Spleen (tissue), 11 donors: ENCODE measurements around the gene LIMA1. TPM values are rescaled to one million over a fixed set of nuclear protein-coding genes. Genes with fewer than 3 reads are reported as not detected.

ENCODE experiments used
- DNase-seq: peaks from one replicate; pipeline ENCODE4 v3.0.0-alpha.2; 2020
- H3K27ac ChIP-seq, 8 donors: fragments of 200-600 bp; sonication (generic) in 7 of 8; 1 replicate in 4 of 8; 2 replicates in 4 of 8; pipeline versions ENCODE4 v1.5.0 to v1.8.0; 2016 to 2021; ENCODE audit warnings: inconsistent platforms in 4 of 8, mild to moderate bottlenecking in 4 of 8, moderate library complexity in 1 of 8
- H3K27me3 ChIP-seq, 7 donors: fragments of 200-600 bp; sonication (generic) in 6 of 7; replicated peaks in 1 of 7; 1 replicate in 4 of 7; 2 replicates in 3 of 7; pipeline versions ENCODE4 v1.5.0 to v1.8.0; 2016 to 2021; ENCODE audit warnings: inconsistent platforms in 3 of 7, mild to moderate bottlenecking in 1 of 7
- H3K36me3 ChIP-seq, 6 donors: fragments of 200-600 bp; sonication (generic) in 5 of 6; 1 replicate in 4 of 6; 2 replicates in 2 of 6; pipeline versions ENCODE4 v1.5.0 to v1.8.0; 2016 to 2021; ENCODE audit warnings: inconsistent platforms in 2 of 6
- H3K4me1 ChIP-seq, 6 donors: fragments of 200-600 bp; sonication (generic) in 5 of 6; 1 replicate in 3 of 6; 2 replicates in 3 of 6; pipeline versions ENCODE4 v1.5.0 to v1.8.0; 2016 to 2021; ENCODE audit warnings: inconsistent platforms in 3 of 6
- H3K4me3 ChIP-seq, 8 donors: fragments of 200-600 bp; sonication (generic) in 7 of 8; 1 replicate in 4 of 8; 2 replicates in 4 of 8; pipeline versions ENCODE4 v1.5.0 to v1.8.0; 2016 to 2021; ENCODE audit warnings: inconsistent platforms in 4 of 8, mild to moderate bottlenecking in 4 of 8, moderate library complexity in 2 of 8
- H3K9me3 ChIP-seq, 8 donors: fragments of 200-600 bp; sonication (generic) in 7 of 8; 1 replicate in 4 of 8; 2 replicates in 4 of 8; pipeline versions ENCODE4 v1.5.0 to v1.8.0; 2016 to 2021; ENCODE audit warnings: inconsistent platforms in 4 of 8
- POLR2A ChIP-seq, 3 donors: fragments of 450-650 bp; IDR thresholded peaks; one replicate each; pipeline ENCODE4 v1.5.1; 2017; ENCODE audit warnings: antibody characterized with exemption in 3 of 3, mild to moderate bottlenecking in 1 of 3
- POLR2AphosphoS5 ChIP-seq, 3 donors: sonication (generic); formaldehyde crosslinking; IDR thresholded peaks; one replicate each; pipeline ENCODE4 v1.5.1; 2017; ENCODE audit warnings: antibody characterized with exemption in 3 of 3
- WGBS, 5 donors: extraction: QIAGEN DNeasy Blood & Tissue Kit in 3 of 5; methylation state at CpG; one replicate each; pipeline versions ENCODE4 v1.1.5 to v1.1.7; 2013 to 2018; 5-methylcytosine and 5-hydroxymethylcytosine counted together
- intact Hi-C: fragments of 100-400 bp; cut with DNase I; formaldehyde crosslinking; loops from one replicate; pipeline ENCODE4 v1.15.0; 2023; ENCODE audit warnings: low total_unique reads
- polyA plus RNA-seq, 3 donors: library from polyadenylated mRNA; stranded (reverse); fragments of 200-250 nt; gene quantifications; one replicate each; pipeline ENCODE4 v1.2.1, GENCODE V29; 2013
- total RNA-seq, 7 donors: library from RNA; depleted of rRNA in 3 of 7; stranded (reverse); fragments of >200 nt in 3 of 7; fragmentation: NEBNext Ultra II Directional in 4 of 7; extraction: Animal tissue kit (Norgen Biotek cat#: 25700) in 4 of 7; gene quantifications; one replicate each; pipeline versions ENCODE4 v1.1.0 to v1.2.1, GENCODE V29; 2016 to 2021
- TF ChIP-seq, protein P1 (sequence below), 11 experiments: fragments of 200-600 bp in 7 of 11; fragments of 450-650 bp in 4 of 11; sonication (generic) in 4 of 11; IDR thresholded peaks in 8 of 11; conservative IDR thresholded peaks in 3 of 11; 1 replicate in 7 of 11; 2 replicates in 4 of 11; pipeline versions ENCODE4 v1.4.0 to v1.8.0; 2016 to 2021; ENCODE audit warnings: antibody characterized with exemption in 11 of 11, inconsistent platforms in 4 of 11, mild to moderate bottlenecking in 1 of 11
- donor health status: healthy with polysubstance abuse.
- donor health status: DM: no; HTN: no; CAD: no; lungs with moderate emphysema.
- donor health status: DM: no; HTN: no; CAD: no.
- donor health status: Bipolar disorder and iron deficiency.
- donor health status: healthy.
- donor health status: DM: no; HTN: no; CAD: no.
- donor health status: DM: yes; HTN: yes; CAD: no.

LIMA1 gene
- total and polyA plus RNA-seq, 10 donors, result 15.3 to 102 (median 61.2) TPM

DNA sequence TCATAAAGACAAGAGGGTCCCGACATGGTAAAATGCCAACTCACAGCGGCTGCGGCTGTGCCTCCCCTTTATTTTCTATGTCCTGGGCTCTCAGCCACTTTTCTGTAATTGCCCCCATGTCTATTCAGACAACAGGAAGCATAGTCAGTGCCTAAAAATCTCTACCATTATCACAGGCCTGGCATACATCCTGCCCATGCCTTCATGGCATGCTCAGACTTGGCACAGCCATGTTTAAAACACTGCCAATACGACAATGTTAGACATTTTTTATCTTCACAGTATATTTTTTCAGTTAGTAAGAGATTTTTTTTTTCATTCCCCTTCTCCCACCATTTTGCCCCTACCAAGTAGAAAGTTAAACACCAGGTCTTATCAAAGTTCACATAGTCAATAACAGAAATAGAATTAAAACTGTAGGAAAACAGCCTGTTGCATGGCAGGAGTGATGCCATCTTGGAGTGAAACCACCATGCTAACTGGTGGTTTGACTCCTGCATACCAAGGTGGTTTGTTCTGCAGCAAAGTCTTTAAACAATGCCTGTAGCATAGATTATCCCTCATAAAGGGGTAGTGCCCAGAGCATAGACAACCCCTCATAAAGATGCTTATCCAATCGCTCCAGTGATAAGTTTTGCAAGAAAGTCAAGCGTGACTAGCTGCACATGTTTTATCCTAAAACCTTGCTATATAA, 97.2 kb downstream of the LIMA1 start:
- no peak overlapping the region for H3K4me3 ChIP-seq
- H3K9me3 ChIP-seq, result no peaks in the 10 kb centered on the region
- H3K4me1 ChIP-seq, result peaks cover 7 to 46% (median 28%) of the 10 kb centered on the region in 6 donors
- intact Hi-C loops, result no loop called here
- 72 to 87% (median 80%) methylated on average over 6 of the region's 6 CpGs for WGBS, 5 donors
- peak overlapping the region in 7 of 8 donors; percentile 53 to 74 (median 63) for H3K27ac ChIP-seq
- H3K36me3 ChIP-seq, result peaks cover 0 to 36% (median 7%) of the 10 kb centered on the region in 6 donors
- no peaks in the 10 kb centered on the region for H3K27me3 ChIP-seq
- no peak for DNase-seq
- TF ChIP-seq POLR2A (IDR thresholded peaks at IDR 0.05) (no peak), POLR2AphosphoS5 (IDR thresholded peaks at IDR 0.05) (peak in 1 of 3 donors; percentile 42)
- TF ChIP-seq, protein P1, sequence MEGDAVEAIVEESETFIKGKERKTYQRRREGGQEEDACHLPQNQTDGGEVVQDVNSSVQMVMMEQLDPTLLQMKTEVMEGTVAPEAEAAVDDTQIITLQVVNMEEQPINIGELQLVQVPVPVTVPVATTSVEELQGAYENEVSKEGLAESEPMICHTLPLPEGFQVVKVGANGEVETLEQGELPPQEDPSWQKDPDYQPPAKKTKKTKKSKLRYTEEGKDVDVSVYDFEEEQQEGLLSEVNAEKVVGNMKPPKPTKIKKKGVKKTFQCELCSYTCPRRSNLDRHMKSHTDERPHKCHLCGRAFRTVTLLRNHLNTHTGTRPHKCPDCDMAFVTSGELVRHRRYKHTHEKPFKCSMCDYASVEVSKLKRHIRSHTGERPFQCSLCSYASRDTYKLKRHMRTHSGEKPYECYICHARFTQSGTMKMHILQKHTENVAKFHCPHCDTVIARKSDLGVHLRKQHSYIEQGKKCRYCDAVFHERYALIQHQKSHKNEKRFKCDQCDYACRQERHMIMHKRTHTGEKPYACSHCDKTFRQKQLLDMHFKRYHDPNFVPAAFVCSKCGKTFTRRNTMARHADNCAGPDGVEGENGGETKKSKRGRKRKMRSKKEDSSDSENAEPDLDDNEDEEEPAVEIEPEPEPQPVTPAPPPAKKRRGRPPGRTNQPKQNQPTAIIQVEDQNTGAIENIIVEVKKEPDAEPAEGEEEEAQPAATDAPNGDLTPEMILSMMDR (IDR thresholded peaks at IDR 0.05 in 8 of 11, conservative IDR thresholded peaks at IDR 0.05 in 3 of 11), result no peak

DNA sequence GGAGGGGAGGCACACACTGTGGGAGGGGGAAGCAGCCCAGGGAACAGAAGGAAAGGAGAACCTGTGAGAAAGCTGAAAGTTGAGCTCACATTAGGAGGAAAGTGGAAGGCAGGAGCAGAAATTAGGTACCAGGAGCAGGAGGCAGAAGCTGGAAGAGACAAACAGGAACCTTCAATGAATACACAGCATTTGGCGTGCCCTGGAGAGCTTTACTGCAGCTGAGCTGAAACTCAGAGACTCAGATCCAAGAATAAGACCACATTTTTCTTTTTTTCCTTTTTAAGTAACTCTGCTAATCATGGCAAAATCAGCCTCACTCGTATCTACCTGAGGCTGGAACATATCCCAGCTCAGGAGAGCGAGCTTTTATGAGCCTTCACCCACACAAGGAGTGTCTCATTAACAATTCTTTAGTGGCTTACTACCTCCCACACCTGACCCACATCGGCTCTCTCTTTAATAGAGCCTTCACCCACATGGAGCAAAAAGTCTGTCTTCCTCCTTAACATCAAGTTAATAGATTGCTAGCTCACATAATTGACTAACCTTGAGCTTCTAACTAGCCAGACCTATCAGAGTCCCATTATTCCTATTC, 97.9 kb downstream of the LIMA1 start:
- H3K9me3 ChIP-seq, result no peaks in the 10 kb centered on the region
- H3K27ac ChIP-seq, result peak overlapping the region in 7 of 8 donors; percentile 53 to 74 (median 63)
- 75 to 86% (median 81%) methylated on average over 4 of the region's 4 CpGs for WGBS, 5 donors
- peaks cover 0 to 40% (median 14%) of the 10 kb centered on the region in 6 donors for H3K36me3 ChIP-seq
- no peaks in the 10 kb centered on the region for H3K27me3 ChIP-seq
- DNase-seq, result no peak
- intact Hi-C loops, result no loop called here
- peaks cover 7 to 46% (median 28%) of the 10 kb centered on the region in 6 donors for H3K4me1 ChIP-seq
- H3K4me3 ChIP-seq, result no peak overlapping the region
- TF ChIP-seq POLR2A (IDR thresholded peaks at IDR 0.05), result no peak
- TF ChIP-seq, protein P1 (IDR thresholded peaks at IDR 0.05 in 8 of 11, conservative IDR thresholded peaks at IDR 0.05 in 3 of 11), result no peak
- no peak for TF ChIP-seq POLR2AphosphoS5 (IDR thresholded peaks at IDR 0.05)

DNA sequence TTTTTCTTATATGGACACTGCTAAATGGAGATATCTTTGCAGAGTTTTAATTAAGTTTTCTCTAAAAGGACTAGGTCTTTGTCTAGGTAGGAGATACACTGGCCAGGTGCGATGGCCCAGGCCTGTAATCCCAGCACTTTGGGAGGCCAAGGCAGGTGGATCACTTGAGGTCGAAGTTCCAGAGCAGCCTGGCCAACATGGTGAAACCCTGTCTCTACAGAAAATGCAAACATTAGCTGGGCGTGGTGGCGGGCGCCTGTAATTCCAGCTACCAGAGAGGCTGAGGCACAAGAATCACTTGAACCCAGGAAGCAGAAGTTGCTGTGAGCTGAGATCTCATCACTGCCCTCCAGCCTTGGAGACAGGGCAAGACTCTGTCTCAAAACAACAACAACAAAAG, 99.1 kb downstream of the LIMA1 start:
- Histone ChIP-seq H3K36me3 (peaks cover 0 to 42% (median 22%) of the 10 kb centered on the region in 6 donors), H3K9me3 (no peaks in the 10 kb centered on the region), H3K27me3 (no peaks in the 10 kb centered on the region), H3K4me1 (peaks cover 7 to 43% (median 27%) of the 10 kb centered on the region in 6 donors), H3K27ac (no peak overlapping the region), H3K4me3 (no peak overlapping the region)
- TF ChIP-seq, protein P1 (IDR thresholded peaks at IDR 0.05 in 8 of 11, conservative IDR thresholded peaks at IDR 0.05 in 3 of 11), result no peak
- TF ChIP-seq POLR2AphosphoS5 (IDR thresholded peaks at IDR 0.05) (no peak), POLR2A (IDR thresholded peaks at IDR 0.05) (no peak)
- 85 to 97% (median 94%) methylated on average over 5 of the region's 5 CpGs for WGBS, 5 donors
- intact Hi-C loops, result no loop called here
- DNase-seq, result no peak

DNA sequence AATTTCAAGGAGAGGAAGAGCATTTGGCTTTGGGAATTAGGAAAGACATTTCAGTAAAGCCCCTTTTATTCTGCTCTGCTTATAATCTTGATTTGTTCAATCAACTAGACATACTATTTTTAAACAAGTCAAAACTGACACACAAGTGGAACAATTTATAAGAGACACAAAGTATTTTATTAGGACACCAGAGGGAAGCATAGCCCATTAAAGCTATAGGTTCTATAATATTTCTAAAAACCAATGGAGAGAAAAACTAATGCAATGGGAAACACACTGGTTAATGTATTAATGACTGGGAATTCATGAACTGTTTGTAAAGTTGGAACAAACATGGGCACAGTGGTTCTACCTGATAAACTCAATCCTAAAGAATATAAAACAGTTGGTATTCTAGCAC, 100.9 kb downstream of the LIMA1 start:
- H3K4me3 ChIP-seq, result no peak overlapping the region
- DNase-seq, result no peak
- peaks cover 3 to 25% (median 13%) of the 10 kb centered on the region in 6 donors for H3K4me1 ChIP-seq
- TF ChIP-seq, protein P1 (IDR thresholded peaks at IDR 0.05 in 8 of 11, conservative IDR thresholded peaks at IDR 0.05 in 3 of 11), result no peak
- no peak for TF ChIP-seq POLR2A (IDR thresholded peaks at IDR 0.05)
- TF ChIP-seq POLR2AphosphoS5 (IDR thresholded peaks at IDR 0.05), result no peak
- H3K27ac ChIP-seq, result no peak overlapping the region
- peaks cover 0 to 60% (median 31%) of the 10 kb centered on the region in 6 donors for H3K36me3 ChIP-seq
- H3K27me3 ChIP-seq, result no peaks in the 10 kb centered on the region
- H3K9me3 ChIP-seq, result no peaks in the 10 kb centered on the region
- intact Hi-C loops, result no loop called here
